ENCODE data around the gene TTC28. TPM values are rescaled to one million over a fixed set of nuclear protein-coding genes. Genes with fewer than 3 reads are reported as not detected.

Gene TTC28
- total and polyA plus RNA-seq, 2 donors (not counting 1 experiment from before 2014, with no cell fraction given) = 8.2 to 31.4 TPM

GRCh38 chr22:28105988-28106387, 573.7 kb downstream of the TTC28 start:
- Histone ChIP-seq H3K36me3 (ENCODE audit: control insufficient read depth, insufficient read depth, low read length) (peaks cover 2% of the 10 kb centered on the region), H2AFZ (ENCODE audit: low read length) (no peak overlapping the region), H3K27ac (ENCODE audit: insufficient read depth, low read length) (no peak overlapping the region), H3K4me1 (ENCODE audit: control insufficient read depth, extremely low read depth, insufficient read depth, low read length) (no peaks in the 10 kb centered on the region), H3K4me2 (ENCODE audit: extremely low read depth, insufficient read depth, low read length) (no peak overlapping the region), H3K9me3 (ENCODE audit: control insufficient read depth, insufficient read depth, low read depth, low read length) (no peaks in the 10 kb centered on the region), H3K79me2 (ENCODE audit: control insufficient read depth, insufficient read depth, low read length) (no peaks in the 10 kb centered on the region), H4K20me1 (ENCODE audit: control insufficient read depth, extremely low read depth, insufficient read depth, low read length) (no peaks in the 10 kb centered on the region), H3K27me3 (ENCODE audit: control insufficient read depth, insufficient read depth, low read length) (no peaks in the 10 kb centered on the region), H3K4me3 (replicated peaks in 1 of 4; ENCODE audit: control extremely low read depth in 1 of 4, insufficient read depth in 1 of 4, low read depth in 3 of 4, low read length in 4 of 4) (no peak overlapping the region), H3K9ac (ENCODE audit: insufficient read depth, low read length) (no peak overlapping the region)
- TF ChIP-seq, protein P1, sequence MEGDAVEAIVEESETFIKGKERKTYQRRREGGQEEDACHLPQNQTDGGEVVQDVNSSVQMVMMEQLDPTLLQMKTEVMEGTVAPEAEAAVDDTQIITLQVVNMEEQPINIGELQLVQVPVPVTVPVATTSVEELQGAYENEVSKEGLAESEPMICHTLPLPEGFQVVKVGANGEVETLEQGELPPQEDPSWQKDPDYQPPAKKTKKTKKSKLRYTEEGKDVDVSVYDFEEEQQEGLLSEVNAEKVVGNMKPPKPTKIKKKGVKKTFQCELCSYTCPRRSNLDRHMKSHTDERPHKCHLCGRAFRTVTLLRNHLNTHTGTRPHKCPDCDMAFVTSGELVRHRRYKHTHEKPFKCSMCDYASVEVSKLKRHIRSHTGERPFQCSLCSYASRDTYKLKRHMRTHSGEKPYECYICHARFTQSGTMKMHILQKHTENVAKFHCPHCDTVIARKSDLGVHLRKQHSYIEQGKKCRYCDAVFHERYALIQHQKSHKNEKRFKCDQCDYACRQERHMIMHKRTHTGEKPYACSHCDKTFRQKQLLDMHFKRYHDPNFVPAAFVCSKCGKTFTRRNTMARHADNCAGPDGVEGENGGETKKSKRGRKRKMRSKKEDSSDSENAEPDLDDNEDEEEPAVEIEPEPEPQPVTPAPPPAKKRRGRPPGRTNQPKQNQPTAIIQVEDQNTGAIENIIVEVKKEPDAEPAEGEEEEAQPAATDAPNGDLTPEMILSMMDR (conservative IDR thresholded peaks at IDR 0.05 in 1 of 2, IDR thresholded peaks at IDR 0.05 in 1 of 2; ENCODE audit: low read depth in 1 of 2, low read length in 2 of 2) = no peak
- no peak for TF ChIP-seq EZH2 (IDR thresholded peaks at IDR 0.05; ENCODE audit: low read length, missing control alignments)
- no peak for DNase-seq (ENCODE audit: low read depth in 2 of 2)

GRCh38 chr22:28105413-28105812, 574.2 kb downstream of the TTC28 start:
- Histone ChIP-seq H3K9ac (ENCODE audit: insufficient read depth, low read length) (no peak overlapping the region), H3K4me2 (ENCODE audit: extremely low read depth, insufficient read depth, low read length) (no peak overlapping the region), H3K27ac (ENCODE audit: insufficient read depth, low read length) (no peak overlapping the region), H3K9me3 (ENCODE audit: control insufficient read depth, insufficient read depth, low read depth, low read length) (no peaks in the 10 kb centered on the region), H3K4me3 (replicated peaks in 1 of 4; ENCODE audit: control extremely low read depth in 1 of 4, insufficient read depth in 1 of 4, low read depth in 3 of 4, low read length in 4 of 4) (no peak overlapping the region), H3K27me3 (ENCODE audit: control insufficient read depth, insufficient read depth, low read length) (no peaks in the 10 kb centered on the region), H3K79me2 (ENCODE audit: control insufficient read depth, insufficient read depth, low read length) (no peaks in the 10 kb centered on the region), H3K4me1 (ENCODE audit: control insufficient read depth, extremely low read depth, insufficient read depth, low read length) (no peaks in the 10 kb centered on the region), H3K36me3 (ENCODE audit: control insufficient read depth, insufficient read depth, low read length) (peaks cover 2% of the 10 kb centered on the region), H2AFZ (ENCODE audit: low read length) (no peak overlapping the region), H4K20me1 (ENCODE audit: control insufficient read depth, extremely low read depth, insufficient read depth, low read length) (no peaks in the 10 kb centered on the region)
- DNase-seq (ENCODE audit: low read depth in 2 of 2) = no peak
- TF ChIP-seq, protein P1 (conservative IDR thresholded peaks at IDR 0.05 in 1 of 2, IDR thresholded peaks at IDR 0.05 in 1 of 2; ENCODE audit: low read depth in 1 of 2, low read length in 2 of 2) = no peak
- no peak for TF ChIP-seq EZH2 (IDR thresholded peaks at IDR 0.05; ENCODE audit: low read length, missing control alignments)

GRCh38 chr22:28103596-28103995, 576.0 kb downstream of the TTC28 start:
- Histone ChIP-seq H3K79me2 (ENCODE audit: control insufficient read depth, insufficient read depth, low read length) (no peaks in the 10 kb centered on the region), H3K27me3 (ENCODE audit: control insufficient read depth, insufficient read depth, low read length) (no peaks in the 10 kb centered on the region), H3K4me1 (ENCODE audit: control insufficient read depth, extremely low read depth, insufficient read depth, low read length) (no peaks in the 10 kb centered on the region), H3K27ac (ENCODE audit: insufficient read depth, low read length) (no peak overlapping the region), H3K9me3 (ENCODE audit: control insufficient read depth, insufficient read depth, low read depth, low read length) (no peaks in the 10 kb centered on the region), H3K4me2 (ENCODE audit: extremely low read depth, insufficient read depth, low read length) (no peak overlapping the region), H3K4me3 (replicated peaks in 1 of 4; ENCODE audit: control extremely low read depth in 1 of 4, insufficient read depth in 1 of 4, low read depth in 3 of 4, low read length in 4 of 4) (no peak overlapping the region), H4K20me1 (ENCODE audit: control insufficient read depth, extremely low read depth, insufficient read depth, low read length) (no peaks in the 10 kb centered on the region), H3K36me3 (ENCODE audit: control insufficient read depth, insufficient read depth, low read length) (peaks cover 2% of the 10 kb centered on the region), H2AFZ (ENCODE audit: low read length) (no peak overlapping the region), H3K9ac (ENCODE audit: insufficient read depth, low read length) (no peak overlapping the region)
- TF ChIP-seq, protein P1 (conservative IDR thresholded peaks at IDR 0.05 in 1 of 2, IDR thresholded peaks at IDR 0.05 in 1 of 2; ENCODE audit: low read depth in 1 of 2, low read length in 2 of 2) = no peak
- TF ChIP-seq EZH2 (IDR thresholded peaks at IDR 0.05; ENCODE audit: low read length, missing control alignments) = no peak
- peak in 1 of 2 donors; percentile 34 for DNase-seq (ENCODE audit: low read depth in 2 of 2)
